ENCODE measurements around the gene KLF2. TPM values are rescaled to one million over a fixed set of nuclear protein-coding genes. Genes with fewer than 3 reads are reported as not detected.
A peak's percentile ranks its signal among the peaks of the same experiment; 100 is the strongest.

KLF2 gene
- total and polyA plus RNA-seq, 2 of the 13 experiments (the other 11 are each of a cell fraction or from before 2014, with no cell fraction given), result not detected

GRCh38 chr19:16373532-16373931 lies 48.9 kb downstream of the KLF2 start (continued):
- TF ChIP-seq ARID5B (CRISPR knock-in tag; IDR thresholded peaks at IDR 0.05), result 0 out of 2 replicates have a peak, but pooled peaks have one; percentile 38
- no peak for TF ChIP-seq PCBP2 (optimal IDR thresholded peaks at IDR 0.05; ENCODE audit: low read depth, low read length, poor library complexity, severe bottlenecking)
- TF ChIP-seq IKZF5 (CRISPR knock-in tag; IDR thresholded peaks at IDR 0.05), result no peak
- TF ChIP-seq ZBED4 (CRISPR knock-in tag; IDR thresholded peaks at IDR 0.05; ENCODE audit: borderline replicate concordance), result no peak
- TF ChIP-seq XRCC5 (optimal IDR thresholded peaks at IDR 0.05; ENCODE audit: low read length), result no peak
- TF ChIP-seq HDAC1 (CRISPR knock-in tag; IDR thresholded peaks at IDR 0.05), result peak; percentile 23; the same call in 1 of the 2 replicates
- no peak for TF ChIP-seq ZNF639 (CRISPR knock-in tag; conservative IDR thresholded peaks at IDR 0.05)
- no peak for TF ChIP-seq ZSCAN30 (CRISPR knock-in tag; IDR thresholded peaks at IDR 0.05)
- TF ChIP-seq ZBTB38 (CRISPR knock-in tag; IDR thresholded peaks at IDR 0.05), result 0 out of 2 replicates have a peak, but pooled peaks have one; percentile 16
- no peak for TF ChIP-seq AHR (CRISPR knock-in tag; IDR thresholded peaks at IDR 0.05)
- no peak for TF ChIP-seq ZMYM2 (CRISPR knock-in tag; IDR thresholded peaks at IDR 0.05)
- peak; percentile 45 to 81; a peak in 3 of 4 replicates for TF ChIP-seq NR2F1 (CRISPR knock-in tag; IDR thresholded peaks at IDR 0.05)
- peak; percentile 27; the same call in 1 of the 2 replicates for TF ChIP-seq ZNF574 (CRISPR knock-in tag; IDR thresholded peaks at IDR 0.05)
- no peak for TF ChIP-seq TOPORS (CRISPR knock-in tag; IDR thresholded peaks at IDR 0.05)
- TF ChIP-seq ZNF414 (CRISPR knock-in tag; IDR thresholded peaks at IDR 0.05), result no peak

All from HepG2 (cell line).